GM18907 (cell line): ENCODE data around the gene ING3.

Source experiments
- ATAC-seq: cut with Tn5 transposase; IDR thresholded peaks from one replicate; pipeline ENCODE4 v1.9.1; 2021; ENCODE audit warnings: mild to moderate bottlenecking, moderate library complexity; ENCODE audit not compliant: unreplicated experiment

ING3 gene

DNA sequence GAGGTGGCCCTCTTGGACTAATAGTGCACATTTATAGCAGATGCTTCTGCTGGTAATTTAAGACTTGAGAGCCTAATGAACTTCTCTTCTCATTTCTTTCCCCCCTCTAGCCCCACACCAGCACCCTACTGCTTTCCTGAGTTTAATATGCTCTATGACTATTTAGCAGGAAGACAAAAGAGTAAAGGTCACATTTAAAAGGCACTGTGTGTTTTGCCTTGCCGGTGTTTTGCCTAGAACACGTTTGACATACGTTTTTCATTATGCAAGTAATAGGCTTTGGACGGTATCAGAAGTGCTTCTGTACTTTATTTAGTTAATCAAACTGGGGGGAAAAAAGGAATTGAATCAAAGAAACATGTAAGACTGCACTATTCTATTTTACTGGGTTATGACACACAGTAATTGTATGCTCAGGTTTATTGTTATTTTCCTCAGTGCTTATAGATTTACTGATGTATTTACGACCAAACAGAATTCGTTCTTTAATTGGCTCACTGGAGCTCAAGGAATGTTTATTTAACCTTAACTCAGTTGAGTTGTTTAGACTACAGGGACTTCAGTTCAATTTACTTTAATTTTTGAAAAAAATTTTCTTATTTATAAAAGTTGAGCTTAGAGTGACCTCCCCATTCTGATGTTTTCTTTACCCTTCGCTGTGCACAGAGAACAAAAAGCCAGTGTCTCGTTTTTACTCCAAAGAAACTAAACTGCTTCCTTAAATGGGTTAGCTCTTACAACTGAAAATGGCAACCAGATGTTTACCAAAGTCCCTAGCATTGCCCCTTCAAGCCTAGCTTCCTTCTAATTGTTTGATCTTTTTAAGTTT, 73.3 kb downstream of the ING3 start:
- no peak for ATAC-seq

GRCh38 chr7:121024611-121025010, 74.0 kb downstream of the ING3 start:
- no peak for ATAC-seq

GRCh38 chr7:121026159-121026558, 75.6 kb downstream of the ING3 start:
- ATAC-seq, result no peak

GRCh38 chr7:121026577-121027111, 76.1 kb downstream of the ING3 start:
- ATAC-seq, result no peak
